HG03280 (cell line): ENCODE measurements around the gene CLDN5.
"Not testable (repeated sequence)": the region's sequence is repeated elsewhere in the genome, so short reads cannot be mapped to it uniquely, and the experiment has no call there.

Experiments
- ATAC-seq: cut with Tn5 transposase; IDR thresholded peaks from one replicate; pipeline ENCODE4 v1.9.1; 2021; ENCODE audit warnings: mild to moderate bottlenecking, moderate library complexity; ENCODE audit not compliant: unreplicated experiment

Gene CLDN5

GRCh38 chr22:19548964-19549363 lies 24.8 kb upstream of the CLDN5 start:
- ATAC-seq = no peak

GRCh38 chr22:19548427-19548826 lies 24.2 kb upstream of the CLDN5 start:
- not testable (repeated sequence) for ATAC-seq

GRCh38 chr22:19547620-19548019 lies 23.4 kb upstream of the CLDN5 start:
- no peak for ATAC-seq

GRCh38 chr22:19546680-19547079 lies 22.5 kb upstream of the CLDN5 start:
- ATAC-seq = no peak

- no peak for ATAC-seq
Measured at GRCh38 chr22:19545935-19546207, 21.7 kb upstream of the CLDN5 start.

GRCh38 chr22:19543970-19544708 lies 19.9 kb upstream of the CLDN5 start:
- no peak for ATAC-seq

- no peak for ATAC-seq
Measured at GRCh38 chr22:19540394-19540793, 16.2 kb upstream of the CLDN5 start.

GRCh38 chr22:19537941-19538488 lies 13.8 kb upstream of the CLDN5 start:
- no peak for ATAC-seq

- no peak for ATAC-seq
Measured at GRCh38 chr22:19536564-19536963, 12.4 kb upstream of the CLDN5 start.

GRCh38 chr22:19535001-19535400 lies 10.8 kb upstream of the CLDN5 start:
- no peak for ATAC-seq

GRCh38 chr22:19533857-19534256 lies 9.6 kb upstream of the CLDN5 start:
- ATAC-seq = no peak

- no peak for ATAC-seq
Measured at GRCh38 chr22:19533049-19533626, 8.9 kb upstream of the CLDN5 start.

- ATAC-seq = not testable (repeated sequence)
Measured at GRCh38 chr22:19531327-19531726, 7.1 kb upstream of the CLDN5 start.

GRCh38 chr22:19530751-19531150 lies 6.5 kb upstream of the CLDN5 start:
- no peak for ATAC-seq

GRCh38 chr22:19529811-19530210 lies 5.6 kb upstream of the CLDN5 start:
- no peak for ATAC-seq

- no peak for ATAC-seq
Measured at GRCh38 chr22:19527861-19528417, 3.7 kb upstream of the CLDN5 start.

- ATAC-seq = no peak
Measured at GRCh38 chr22:19527321-19527721, 3.1 kb upstream of the CLDN5 start.

GRCh38 chr22:19526702-19527111 lies 2.5 kb upstream of the CLDN5 start:
- no peak for ATAC-seq

- no peak for ATAC-seq
Measured at GRCh38 chr22:19526076-19526701, 2.0 kb upstream of the CLDN5 start.

- ATAC-seq = no peak
Measured at GRCh38 chr22:19525666-19526065, 1.5 kb upstream of the CLDN5 start.

- no peak for ATAC-seq
Measured at GRCh38 chr22:19525116-19525660, 978 bp upstream of the CLDN5 start.
